ENCODE measurements around the gene STK11. TPM values are rescaled to one million over a fixed set of nuclear protein-coding genes. Genes with fewer than 3 reads are reported as not detected.

STK11 gene
- total and polyA plus RNA-seq, 2 of the 4 experiments (the other 2 are of a cell fraction), result 39.3 to 42.8 TPM

DNA sequence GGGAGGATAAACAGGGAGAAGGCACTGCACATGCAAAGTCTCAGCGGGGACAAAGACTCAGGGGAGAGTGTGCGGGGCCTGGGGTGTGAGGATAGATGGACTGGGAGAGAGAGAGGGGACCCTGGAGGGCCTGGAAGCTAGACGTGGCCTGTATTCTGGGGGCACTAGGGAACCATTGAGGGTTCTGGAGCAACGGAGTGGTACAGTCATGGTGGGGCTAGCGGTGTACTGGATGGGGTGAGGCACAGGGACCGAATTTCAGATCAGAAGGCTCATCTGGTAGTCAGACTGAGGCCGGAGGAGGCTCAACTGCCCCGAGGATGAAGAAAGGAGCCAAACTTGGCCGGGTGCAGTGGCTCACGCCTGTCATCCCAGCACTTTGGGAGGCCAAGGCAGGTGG lies 23.5 kb upstream of the STK11 start:
- no peak overlapping the region for H2BK15ac ChIP-seq (ENCODE audit: low read depth, low read length)
- dilution Hi-C loops (cut with HindIII; ENCODE audit: low sequenced_read_pairs, unreplicated experiment) (no loop called here), intact Hi-C loops (cut with micrococcal nuclease) (no loop called here), in situ Hi-C loops (cut with MboI; ENCODE audit: low sequenced_read_pairs) (no loop called here)
- CTCF ChIA-PET, result no interaction called here
- no TSS peak for BruUV-seq (replicated peaks)
- H3K56ac ChIP-seq (ENCODE audit: extremely low read depth, insufficient read depth, low read length), result no peak overlapping the region
- H2AFZ ChIP-seq (replicated peaks; ENCODE audit: low read length, poor library complexity), result no peak overlapping the region
- H3K23ac ChIP-seq (ENCODE audit: low read depth, low read length), result no peak overlapping the region
- 0 out of 2 replicates have a peak, but pooled peaks cover 1% of the 10 kb centered on the region for H3K9me1 ChIP-seq (ENCODE audit: insufficient read depth, low read length)
- no peak overlapping the region for H3K4me3 ChIP-seq (ENCODE audit: insufficient read depth, low read depth, low read length)
- H3K4ac ChIP-seq (ENCODE audit: low read depth, low read length), result 0 out of 2 replicates have a peak overlapping the region, but pooled peaks have one; percentile 35
- ATAC-seq (ENCODE audit: low read depth) (no peak), DNase-seq (no peak)
- no peak overlapping the region for H3K18ac ChIP-seq (ENCODE audit: low read depth, low read length)
- peaks cover 16% of the 10 kb centered on the region for H3K4me1 ChIP-seq (ENCODE audit: control insufficient read depth, insufficient read depth, low read length)
- H2BK5ac ChIP-seq (ENCODE audit: low read depth, low read length, poor library complexity, severe bottlenecking), result no peak overlapping the region
- 100% methylated on average over 4 of the region's 10 CpGs; no CpG with 5 or more reads in 1 of the 2 experiments for WGBS, 2 experiments (ENCODE audit: extremely low coverage in 2 of 2, insufficient read length in 1 of 2)
- no peak overlapping the region for H4K8ac ChIP-seq (ENCODE audit: low read depth in 2 of 2, low read length in 2 of 2)
- peak overlapping the region; percentile 89 for H2AK9ac ChIP-seq (replicated peaks; ENCODE audit: low read depth, low read length, poor library complexity)
- H4K5ac ChIP-seq (ENCODE audit: low read depth, low read length), result no peak overlapping the region
- H3K79me1 ChIP-seq (ENCODE audit: low read depth in 1 of 2, low read length in 2 of 2), result no peaks in the 10 kb centered on the region
- H4K91ac ChIP-seq (ENCODE audit: insufficient read depth, low read depth, low read length), result no peak overlapping the region
- H2BK120ac ChIP-seq (ENCODE audit: low read depth, low read length), result no peak overlapping the region
- no peak overlapping the region for H3K27ac ChIP-seq (ENCODE audit: insufficient read depth, low read length)
- H3K9me3 ChIP-seq (ENCODE audit: control insufficient read depth, insufficient read depth, low read length), result no peaks in the 10 kb centered on the region
- H3K14ac ChIP-seq (replicated peaks; ENCODE audit: low read depth, low read length), result no peak overlapping the region
- H2AK5ac ChIP-seq (ENCODE audit: low read depth, low read length), result peak overlapping the region; percentile 87; the same call in 1 of the 2 replicates
- no peaks in the 10 kb centered on the region for H3K27me3 ChIP-seq (ENCODE audit: control insufficient read depth, insufficient read depth, low read length)
- POLR2A ChIA-PET (ENCODE audit: unreplicated experiment), result no interaction called here
- no peak for TF ChIP-seq POLR2A (IDR thresholded peaks at IDR 0.05; ENCODE audit: low read depth, low read length)
- no peak for TF ChIP-seq NFE2L2 (IDR thresholded peaks at IDR 0.05; ENCODE audit: low read depth, low read length)
- no peak for TF ChIP-seq SMC3 (IDR thresholded peaks at IDR 0.05; ENCODE audit: low read depth, low read length)
- TF ChIP-seq RCOR1 (IDR thresholded peaks at IDR 0.05; ENCODE audit: insufficient replicate concordance, low read length), result no peak
- TF ChIP-seq, protein P1, sequence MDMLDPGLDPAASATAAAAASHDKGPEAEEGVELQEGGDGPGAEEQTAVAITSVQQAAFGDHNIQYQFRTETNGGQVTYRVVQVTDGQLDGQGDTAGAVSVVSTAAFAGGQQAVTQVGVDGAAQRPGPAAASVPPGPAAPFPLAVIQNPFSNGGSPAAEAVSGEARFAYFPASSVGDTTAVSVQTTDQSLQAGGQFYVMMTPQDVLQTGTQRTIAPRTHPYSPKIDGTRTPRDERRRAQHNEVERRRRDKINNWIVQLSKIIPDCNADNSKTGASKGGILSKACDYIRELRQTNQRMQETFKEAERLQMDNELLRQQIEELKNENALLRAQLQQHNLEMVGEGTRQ (IDR thresholded peaks at IDR 0.05; ENCODE audit: low read depth, low read length), result no peak
- no peak for TF ChIP-seq FOS (IDR thresholded peaks at IDR 0.05; ENCODE audit: low read depth, low read length)
- no peak for TF ChIP-seq RAD21 (IDR thresholded peaks at IDR 0.05; ENCODE audit: low read length)
- TF ChIP-seq MAFK (IDR thresholded peaks at IDR 0.05; ENCODE audit: low read depth, low read length), result no peak
- no peak for TF ChIP-seq CEBPB (IDR thresholded peaks at IDR 0.05; ENCODE audit: low read depth, low read length)
- no peak overlapping the region for H3K9ac ChIP-seq (ENCODE audit: low read depth, low read length)
- H4K20me1 ChIP-seq (ENCODE audit: insufficient read depth, low read length), result no peaks in the 10 kb centered on the region
- no peak overlapping the region for H3K4me2 ChIP-seq (ENCODE audit: low read depth, low read length)
- H2BK20ac ChIP-seq (ENCODE audit: low read depth, low read length), result no peak overlapping the region
- H3K36me3 ChIP-seq (ENCODE audit: control insufficient read depth, insufficient read depth, low read length), result no peaks in the 10 kb centered on the region

Data from IMR-90 (cell line).